GM10847 (cell line): ENCODE measurements around the gene DPYSL4.

Experiments used
- POLR2A ChIP-seq: IDR thresholded peaks from 2 replicates; pipeline ENCODE4 v1.6.1; 2011; ENCODE audit not compliant: insufficient read length; ENCODE audit errors: extremely low read depth

Gene DPYSL4

DNA sequence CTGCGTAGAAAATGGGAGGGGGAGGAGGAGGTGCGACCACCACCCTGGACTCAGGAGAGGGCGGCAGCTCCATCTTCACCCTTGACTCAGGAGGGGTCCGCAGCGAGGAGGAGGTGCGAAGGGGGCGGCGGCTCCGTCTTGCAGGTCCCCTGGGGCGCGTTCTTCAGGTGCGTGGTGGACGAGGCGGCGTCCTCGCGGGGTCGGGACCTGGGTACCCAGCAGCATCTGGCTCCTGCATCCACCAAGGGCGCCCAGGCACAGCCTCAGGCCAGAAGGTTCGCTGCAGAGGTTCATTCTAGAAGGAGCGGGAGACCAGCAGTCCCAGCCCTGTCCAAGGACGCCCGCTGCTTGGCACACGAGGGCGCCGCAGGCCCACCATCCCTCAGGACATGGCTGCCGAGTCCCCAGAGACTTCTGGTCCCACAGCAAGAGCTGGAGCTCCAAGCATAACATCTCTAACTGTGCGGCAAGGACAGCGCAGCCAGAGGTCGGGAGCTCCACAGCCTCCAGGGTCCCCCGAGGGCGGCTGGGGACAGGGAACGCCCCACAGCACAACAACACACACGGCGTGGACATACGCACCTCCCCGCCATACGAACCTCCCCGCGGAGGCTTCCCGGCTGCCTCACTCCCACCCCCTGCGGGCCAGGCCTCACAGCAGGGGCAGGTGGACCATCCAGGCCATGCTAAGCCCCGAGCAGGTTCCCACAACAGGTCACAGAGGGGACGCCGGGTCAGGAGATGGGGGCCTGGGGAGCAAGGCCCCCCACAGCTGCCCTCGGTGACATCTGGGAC is 16.8 kb upstream of the DPYSL4 start:
- TF ChIP-seq POLR2A: no peak

GRCh38 chr10:132170561-132171361 is 16.0 kb upstream of the DPYSL4 start:
- TF ChIP-seq POLR2A: no peak

- no peak for TF ChIP-seq POLR2A
Observed at GRCh38 chr10:132172091-132173066, 14.4 kb upstream of the DPYSL4 start.

GRCh38 chr10:132173185-132173584 is 13.6 kb upstream of the DPYSL4 start:
- TF ChIP-seq POLR2A: no peak

DNA sequence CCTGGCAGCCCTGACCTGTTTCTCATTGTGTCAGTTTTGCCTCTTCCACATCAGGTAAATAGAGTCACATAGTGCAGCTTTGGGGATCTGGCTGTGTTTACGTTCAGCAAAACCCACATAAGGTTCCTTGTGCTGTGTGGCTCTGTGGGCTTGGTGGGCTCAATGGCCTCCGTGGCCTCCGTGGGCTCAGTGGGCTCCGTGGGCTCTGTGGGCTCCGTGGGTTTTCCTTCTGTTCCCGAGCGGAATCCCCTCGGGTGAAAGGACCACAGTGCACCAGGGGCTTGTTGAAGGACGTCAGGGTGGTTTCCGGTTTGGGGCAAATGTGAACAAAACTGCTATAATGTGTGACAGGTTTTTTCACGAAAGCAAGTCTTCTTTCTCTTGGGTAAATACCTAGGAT is 12.5 kb upstream of the DPYSL4 start:
- no peak for TF ChIP-seq POLR2A

GRCh38 chr10:132175408-132175807 is 11.3 kb upstream of the DPYSL4 start:
- TF ChIP-seq POLR2A: no peak

- no peak for TF ChIP-seq POLR2A
Observed at GRCh38 chr10:132175907-132176581, 10.7 kb upstream of the DPYSL4 start.

DNA sequence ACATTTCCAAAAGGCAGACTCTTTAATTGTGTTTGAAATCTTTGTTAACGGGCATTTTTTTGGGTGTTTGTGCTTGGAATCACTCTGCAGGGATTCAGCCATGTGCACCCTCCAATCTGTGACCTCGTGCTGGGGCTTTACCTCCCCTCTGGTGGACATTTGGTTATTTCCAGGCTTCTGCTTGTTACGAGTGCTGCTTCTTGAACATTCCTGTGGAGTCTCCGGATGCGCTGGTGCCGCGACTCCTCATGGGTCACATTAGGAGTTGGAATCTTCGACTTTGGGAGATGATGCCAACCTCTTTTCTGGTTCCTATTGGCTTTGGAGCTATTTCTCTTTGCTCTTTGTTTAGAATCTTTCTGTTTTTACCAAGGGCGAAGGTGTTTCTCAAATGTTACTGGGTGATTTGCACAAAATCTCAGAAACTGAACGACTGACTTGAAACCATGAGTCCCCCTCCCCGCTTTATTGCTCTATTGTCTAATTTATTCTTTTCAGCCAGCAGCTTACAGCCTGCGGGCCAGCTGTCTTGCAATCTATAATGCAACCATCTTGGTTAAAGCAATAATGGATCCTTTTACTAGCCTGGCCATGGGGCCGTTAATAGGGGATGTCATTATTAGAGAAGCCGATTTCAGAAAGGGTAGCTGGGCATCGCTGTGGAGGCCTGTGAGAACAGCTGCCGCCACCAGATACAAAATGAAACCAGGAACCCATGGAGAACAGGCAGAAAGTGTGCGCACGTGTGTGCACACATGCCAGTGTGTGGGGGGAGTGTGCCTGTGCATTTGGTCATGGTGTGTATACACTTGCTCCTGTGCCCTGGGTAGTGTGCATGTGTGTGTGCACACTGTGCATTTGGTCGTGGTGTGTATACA is 9.9 kb upstream of the DPYSL4 start:
- no peak for TF ChIP-seq POLR2A

DNA sequence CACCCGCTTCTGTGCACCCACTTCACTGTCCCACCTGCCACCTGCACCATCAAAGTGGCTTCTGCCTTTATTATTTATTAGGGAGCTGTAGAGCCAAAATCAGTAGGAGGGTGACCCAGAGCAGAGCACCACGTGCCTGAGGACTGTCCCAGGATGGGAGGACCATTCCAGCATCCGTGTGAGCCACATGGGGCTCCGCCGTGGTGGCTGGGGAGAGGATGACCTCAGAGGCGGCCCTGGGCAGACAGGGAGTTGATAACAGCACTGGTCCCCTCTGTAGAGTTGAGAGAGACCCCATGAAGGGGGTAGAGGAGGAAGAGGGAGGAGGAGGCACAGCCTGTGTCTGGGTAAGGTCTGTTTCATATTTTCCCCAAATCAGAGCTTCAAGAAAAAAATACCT is 8.7 kb upstream of the DPYSL4 start:
- no peak for TF ChIP-seq POLR2A

DNA sequence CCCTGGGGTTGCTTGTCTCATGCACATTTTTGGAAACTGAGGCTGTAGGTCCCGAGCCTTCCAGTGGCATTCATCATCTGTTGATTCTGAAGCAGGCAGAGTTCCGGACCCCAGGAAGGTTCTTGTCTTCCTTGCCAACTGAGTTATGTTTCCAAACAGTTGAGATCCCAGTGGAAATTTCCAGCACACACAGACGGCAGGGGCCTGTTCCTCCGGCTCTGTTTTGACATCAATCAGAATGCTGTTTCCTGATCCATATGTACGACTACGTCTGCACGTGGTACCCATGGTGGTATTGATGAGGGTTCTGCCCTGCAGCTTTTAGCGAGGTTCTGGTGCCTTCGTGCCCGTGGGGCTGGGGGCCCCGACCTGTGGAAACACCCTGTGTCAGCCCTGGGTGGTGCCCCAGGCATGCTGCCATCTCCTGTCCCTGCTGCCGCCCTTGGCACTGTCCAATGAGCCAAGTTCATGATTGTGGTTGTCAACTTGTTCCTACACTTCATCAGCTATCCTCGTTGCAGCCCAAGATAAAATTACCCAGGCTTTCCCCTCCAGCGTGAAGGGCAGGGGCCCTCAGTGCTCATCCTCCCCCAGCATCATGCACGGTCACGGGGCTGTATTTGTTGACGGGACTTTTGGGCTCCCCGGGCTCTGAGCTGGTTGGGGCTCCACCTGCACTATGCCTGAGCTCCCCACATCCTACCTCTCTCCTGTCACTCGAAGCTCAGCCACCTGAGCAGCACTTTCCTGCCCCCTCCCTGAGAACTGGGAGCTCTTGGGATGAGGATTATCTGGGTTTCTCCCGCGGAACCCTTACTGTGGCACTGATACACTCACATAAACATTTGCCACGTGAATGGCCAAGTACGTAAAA is 7.8 kb upstream of the DPYSL4 start:
- TF ChIP-seq POLR2A: no peak

DNA sequence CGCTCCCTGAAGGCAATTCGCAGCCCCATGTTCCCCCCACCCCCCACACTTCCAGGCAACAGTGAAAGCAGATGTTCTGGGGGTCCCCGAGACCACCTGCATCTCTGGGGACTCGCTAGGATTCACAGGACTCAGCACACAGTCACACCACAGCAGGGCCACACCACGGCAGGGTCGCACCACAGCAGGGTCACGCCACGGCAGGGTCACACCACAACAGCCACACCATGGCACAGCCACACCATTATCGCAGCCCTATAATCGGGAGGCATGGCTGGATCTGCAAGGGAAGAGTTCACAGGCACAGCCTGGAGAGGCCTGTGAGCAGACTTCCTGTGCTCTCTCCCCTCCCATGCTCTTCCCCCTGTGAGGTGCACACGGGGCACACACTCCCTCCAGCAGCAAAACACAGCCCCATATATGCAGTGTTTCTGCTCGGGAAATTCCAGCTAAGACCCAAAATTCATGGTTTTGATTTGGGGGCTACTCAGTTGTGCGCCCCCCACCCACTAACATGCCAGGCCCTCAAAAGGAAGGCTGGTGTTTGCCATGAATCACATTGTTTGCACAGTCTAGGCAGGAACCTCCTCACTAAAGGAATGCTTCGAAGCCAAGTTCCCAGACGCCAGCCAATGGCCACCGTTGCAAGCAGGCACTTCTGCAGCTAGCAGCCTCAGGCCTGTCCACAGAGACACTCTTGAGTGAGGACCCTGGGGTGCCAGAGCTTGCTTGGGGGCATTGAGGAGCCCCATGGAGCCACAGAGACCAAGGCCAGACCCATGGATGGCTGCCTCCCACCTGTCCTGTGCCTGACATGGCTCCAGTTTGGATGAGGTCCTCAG is 7.0 kb upstream of the DPYSL4 start:
- TF ChIP-seq POLR2A: no peak

DNA sequence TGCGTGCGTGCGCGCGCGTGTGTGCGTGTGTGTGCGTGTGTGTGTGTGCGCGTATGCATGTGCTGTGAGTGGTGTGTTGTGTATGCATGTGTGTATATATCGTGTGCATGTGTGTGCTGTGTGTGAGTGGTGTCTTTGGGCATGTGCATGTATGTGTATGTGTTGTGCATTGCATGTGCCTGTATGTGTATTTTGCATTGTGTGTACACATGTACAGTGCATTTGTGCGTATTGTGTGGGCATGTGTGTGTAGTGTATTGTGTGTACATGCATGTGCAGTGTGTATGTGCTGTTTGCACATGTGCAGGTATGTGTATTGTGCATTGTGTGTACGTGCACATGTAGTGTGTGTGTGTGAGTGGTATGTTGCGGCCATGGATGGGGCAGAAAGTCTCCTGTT is 6.0 kb upstream of the DPYSL4 start:
- TF ChIP-seq POLR2A: no peak
